Panc1 (cell line): Measurements from ENCODE around the gene SLC12A7. TPM values are rescaled to one million over a fixed set of nuclear protein-coding genes. Genes with fewer than 3 reads are reported as not detected.

ENCODE experiments used
- ATAC-seq: fragments of 200-7000 bp; cut with Tn5 transposase; 2 replicates; pipeline ENCODE4 v1.9.1; 2020; ENCODE audit warnings: mild to moderate bottlenecking, moderate library complexity
- BruUV-seq: library from RNA; stranded (reverse); fragments of 400-500 nt; replicated peaks from 2 replicates; lab custom pipeline; 2021; lab: Mats Ljungman, UMichigan
- CTCF ChIA-PET: fragments of 300-600 bp; sonication (Branson Sonifier 250); formaldehyde crosslinking; loops from one replicate; lab custom pipeline; 2022; ENCODE audit warnings: antibody characterized with exemption; lab: Charles Lee
- POLR2A ChIA-PET: fragments of 300-600 bp; sonication (Branson Sonifier 250); formaldehyde crosslinking; loops from one replicate; lab custom pipeline; 2022; ENCODE audit warnings: antibody characterized with exemption; lab: Charles Lee
- DNase-seq: peaks from one replicate; pipeline ENCODE4 v3.0.0-alpha.2; 2010; ENCODE audit warnings: low read depth, low spot score
- H3K27ac ChIP-seq: 2 replicates; pipeline ENCODE4 v1.5.1; 2011; ENCODE audit warnings: mild to moderate bottlenecking, low read length, inconsistent platforms
- H3K27me3 ChIP-seq: fragments of 200-500 bp; sonication (Bioruptor generic); 2 replicates; pipeline ENCODE4 v1.6.0; 2014; ENCODE audit warnings: low read length, inconsistent platforms; ENCODE audit not compliant: control insufficient read depth, insufficient read depth
- H3K36me3 ChIP-seq: fragments of 200-500 bp; sonication (Bioruptor generic); 2 replicates; pipeline ENCODE4 v1.5.1; 2014; ENCODE audit warnings: inconsistent platforms, mild to moderate bottlenecking, low read length, moderate library complexity; ENCODE audit not compliant: control insufficient read depth, insufficient read depth
- H3K4me1 ChIP-seq: 2 replicates; pipeline ENCODE4 v1.5.1; 2011; ENCODE audit warnings: inconsistent platforms, mild to moderate bottlenecking, low read length, moderate library complexity; ENCODE audit not compliant: control insufficient read depth, insufficient read depth
- H3K4me3 ChIP-seq, 2 experiments: 2 replicates each; pipeline ENCODE4 v1.5.1; 2011 to 2012; ENCODE audit warnings: low read depth in 2 of 2, low read length in 2 of 2, mild to moderate bottlenecking in 2 of 2, inconsistent platforms in 1 of 2, moderate library complexity in 1 of 2
- H3K9me3 ChIP-seq: fragments of 200-500 bp; sonication (Bioruptor generic); 2 replicates; pipeline ENCODE4 v1.5.1; 2014; ENCODE audit warnings: low read depth, mild to moderate bottlenecking, inconsistent platforms, low read length, moderate library complexity; ENCODE audit not compliant: control insufficient read depth, insufficient read depth
- POLR2AphosphoS5 ChIP-seq: IDR thresholded peaks from 2 replicates; pipeline ENCODE4 v1.6.1; 2012; ENCODE audit warnings: mild to moderate bottlenecking, low read depth, low read length, moderate library complexity
- SIN3A ChIP-seq: IDR thresholded peaks from 2 replicates; pipeline ENCODE4 v1.6.1; 2012; ENCODE audit warnings: low read depth, mild to moderate bottlenecking, low read length, moderate library complexity, borderline replicate concordance; ENCODE audit not compliant: insufficient read depth
- TCF7L2 ChIP-seq: IDR thresholded peaks from 2 replicates; pipeline ENCODE4 v1.6.1; 2011; ENCODE audit warnings: mild to moderate bottlenecking, low read depth, low read length, inconsistent platforms
- in situ Hi-C: cut with HindIII; loops from 2 replicates; pipeline ENCODE4 v1.10.0; 2016; ENCODE audit warnings: low sequenced_read_pairs, low pct_unique_long_range_greater_than_20kb
- intact Hi-C: fragments of 100-400 bp; cut with micrococcal nuclease; formaldehyde crosslinking; loops from one replicate; pipeline ENCODE4 v1.10.0; 2022; ENCODE audit not compliant: unreplicated experiment
- total RNA-seq: library from RNA; stranded (reverse); gene quantifications from one replicate; pipeline ENCODE4 v1.2.1, GENCODE V29; 2021; ENCODE audit not compliant: unreplicated experiment
- TF ChIP-seq, protein P1 (sequence below): fragments of 450-650 bp; IDR thresholded peaks from 2 replicates; pipeline ENCODE4 v1.5.1; 2017; ENCODE audit warnings: mild to moderate bottlenecking
- TF ChIP-seq, protein P2 (sequence below), 2 experiments: IDR thresholded peaks; 2 replicates each; pipeline ENCODE4 v1.6.1; 2011 to 2012; ENCODE audit warnings: low read depth in 2 of 2, control low read depth in 1 of 2, low read length in 1 of 2, mild to moderate bottlenecking in 1 of 2, moderate library complexity in 1 of 2; ENCODE audit not compliant: insufficient read depth in 1 of 2

The SLC12A7 gene
- total RNA-seq, 1 experiment from 2014 or later, result 297 TPM

DNA sequence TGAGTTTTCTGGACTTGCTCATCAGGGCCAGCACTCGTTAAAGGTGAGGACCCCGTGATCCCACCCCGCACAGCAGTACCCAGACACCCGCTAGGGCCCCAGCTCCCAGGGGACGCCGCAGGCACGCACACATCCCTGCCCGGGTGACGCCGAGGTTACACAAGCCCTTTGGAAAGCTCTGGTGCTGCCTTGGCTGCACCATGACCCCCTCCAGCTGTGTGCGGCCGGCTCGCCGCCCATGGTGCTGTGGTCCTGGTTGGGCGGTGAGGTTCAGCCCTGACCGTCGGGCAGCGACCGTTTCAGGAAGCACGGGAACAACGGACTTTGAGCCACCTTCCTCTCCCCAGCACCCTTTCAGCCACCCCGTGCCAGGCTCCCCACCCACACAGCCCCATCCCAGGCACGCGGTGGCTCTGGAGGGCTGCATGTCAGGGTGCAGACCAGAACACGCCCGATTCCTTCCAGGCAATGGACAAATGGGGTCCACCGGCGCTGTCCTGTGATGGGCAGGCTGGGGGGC is 7.5 kb upstream of the SLC12A7 start:
- peaks cover 35% of the 10 kb centered on the region for H3K4me1 ChIP-seq
- no peak for DNase-seq
- H3K27ac ChIP-seq, result 0 out of 2 replicates have a peak overlapping the region, but pooled peaks have one; percentile 42
- H3K9me3 ChIP-seq, result no peaks in the 10 kb centered on the region
- ATAC-seq, result no peak
- TF ChIP-seq POLR2AphosphoS5, result no peak
- no peak for TF ChIP-seq TCF7L2
- TF ChIP-seq, protein P1, sequence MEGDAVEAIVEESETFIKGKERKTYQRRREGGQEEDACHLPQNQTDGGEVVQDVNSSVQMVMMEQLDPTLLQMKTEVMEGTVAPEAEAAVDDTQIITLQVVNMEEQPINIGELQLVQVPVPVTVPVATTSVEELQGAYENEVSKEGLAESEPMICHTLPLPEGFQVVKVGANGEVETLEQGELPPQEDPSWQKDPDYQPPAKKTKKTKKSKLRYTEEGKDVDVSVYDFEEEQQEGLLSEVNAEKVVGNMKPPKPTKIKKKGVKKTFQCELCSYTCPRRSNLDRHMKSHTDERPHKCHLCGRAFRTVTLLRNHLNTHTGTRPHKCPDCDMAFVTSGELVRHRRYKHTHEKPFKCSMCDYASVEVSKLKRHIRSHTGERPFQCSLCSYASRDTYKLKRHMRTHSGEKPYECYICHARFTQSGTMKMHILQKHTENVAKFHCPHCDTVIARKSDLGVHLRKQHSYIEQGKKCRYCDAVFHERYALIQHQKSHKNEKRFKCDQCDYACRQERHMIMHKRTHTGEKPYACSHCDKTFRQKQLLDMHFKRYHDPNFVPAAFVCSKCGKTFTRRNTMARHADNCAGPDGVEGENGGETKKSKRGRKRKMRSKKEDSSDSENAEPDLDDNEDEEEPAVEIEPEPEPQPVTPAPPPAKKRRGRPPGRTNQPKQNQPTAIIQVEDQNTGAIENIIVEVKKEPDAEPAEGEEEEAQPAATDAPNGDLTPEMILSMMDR, result no peak
- no peak for TF ChIP-seq SIN3A
- TF ChIP-seq, protein P2, sequence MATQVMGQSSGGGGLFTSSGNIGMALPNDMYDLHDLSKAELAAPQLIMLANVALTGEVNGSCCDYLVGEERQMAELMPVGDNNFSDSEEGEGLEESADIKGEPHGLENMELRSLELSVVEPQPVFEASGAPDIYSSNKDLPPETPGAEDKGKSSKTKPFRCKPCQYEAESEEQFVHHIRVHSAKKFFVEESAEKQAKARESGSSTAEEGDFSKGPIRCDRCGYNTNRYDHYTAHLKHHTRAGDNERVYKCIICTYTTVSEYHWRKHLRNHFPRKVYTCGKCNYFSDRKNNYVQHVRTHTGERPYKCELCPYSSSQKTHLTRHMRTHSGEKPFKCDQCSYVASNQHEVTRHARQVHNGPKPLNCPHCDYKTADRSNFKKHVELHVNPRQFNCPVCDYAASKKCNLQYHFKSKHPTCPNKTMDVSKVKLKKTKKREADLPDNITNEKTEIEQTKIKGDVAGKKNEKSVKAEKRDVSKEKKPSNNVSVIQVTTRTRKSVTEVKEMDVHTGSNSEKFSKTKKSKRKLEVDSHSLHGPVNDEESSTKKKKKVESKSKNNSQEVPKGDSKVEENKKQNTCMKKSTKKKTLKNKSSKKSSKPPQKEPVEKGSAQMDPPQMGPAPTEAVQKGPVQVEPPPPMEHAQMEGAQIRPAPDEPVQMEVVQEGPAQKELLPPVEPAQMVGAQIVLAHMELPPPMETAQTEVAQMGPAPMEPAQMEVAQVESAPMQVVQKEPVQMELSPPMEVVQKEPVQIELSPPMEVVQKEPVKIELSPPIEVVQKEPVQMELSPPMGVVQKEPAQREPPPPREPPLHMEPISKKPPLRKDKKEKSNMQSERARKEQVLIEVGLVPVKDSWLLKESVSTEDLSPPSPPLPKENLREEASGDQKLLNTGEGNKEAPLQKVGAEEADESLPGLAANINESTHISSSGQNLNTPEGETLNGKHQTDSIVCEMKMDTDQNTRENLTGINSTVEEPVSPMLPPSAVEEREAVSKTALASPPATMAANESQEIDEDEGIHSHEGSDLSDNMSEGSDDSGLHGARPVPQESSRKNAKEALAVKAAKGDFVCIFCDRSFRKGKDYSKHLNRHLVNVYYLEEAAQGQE (IDR thresholded peaks at IDR 0.05; ENCODE audit: insufficient read depth in 1 of 2, low read depth in 2 of 2, low read length in 1 of 2), result no peak
- CTCF ChIA-PET, result interaction anchor here (0.6 kb wide), 2 partner anchors 68 to 173 kb away, joined by 4 to 8 read pairs; no protein-coding TSS in a partner anchor
- POLR2A ChIA-PET, result no interaction called here
- intact Hi-C loops (no loop called here), in situ Hi-C loops (no loop called here)
- H3K27me3 ChIP-seq, result no peaks in the 10 kb centered on the region
- no TSS peak for BruUV-seq
- H3K4me3 ChIP-seq, result no peak overlapping the region
- no peaks in the 10 kb centered on the region for H3K36me3 ChIP-seq

- Histone ChIP-seq H3K4me3 (no peak overlapping the region), H3K27ac (peak overlapping the region; percentile 42), H3K36me3 (no peaks in the 10 kb centered on the region), H3K9me3 (no peaks in the 10 kb centered on the region), H3K27me3 (no peaks in the 10 kb centered on the region), H3K4me1 (peaks cover 41% of the 10 kb centered on the region)
- ChIA-PET POLR2A (interaction anchor here (0.6 kb wide), 1 partner anchor 12 kb away, joined by 5 read pairs; no protein-coding TSS in a partner anchor), CTCF (interaction anchor here (0.6 kb wide), 2 partner anchors 67 to 172 kb away, joined by 4 to 8 read pairs; no protein-coding TSS in a partner anchor)
- intact Hi-C loops, result no loop called here
- DNase-seq, result no peak
- in situ Hi-C loops, result no loop called here
- BruUV-seq, result no TSS peak
- TF ChIP-seq, protein P1, result no peak
- no peak for ATAC-seq
These were observed 6.9 kb upstream of the SLC12A7 start for GRCh38 chr5:1118738-1119137.
